ENCODE measurements around the gene NDUFS2.

NDUFS2 gene

DNA sequence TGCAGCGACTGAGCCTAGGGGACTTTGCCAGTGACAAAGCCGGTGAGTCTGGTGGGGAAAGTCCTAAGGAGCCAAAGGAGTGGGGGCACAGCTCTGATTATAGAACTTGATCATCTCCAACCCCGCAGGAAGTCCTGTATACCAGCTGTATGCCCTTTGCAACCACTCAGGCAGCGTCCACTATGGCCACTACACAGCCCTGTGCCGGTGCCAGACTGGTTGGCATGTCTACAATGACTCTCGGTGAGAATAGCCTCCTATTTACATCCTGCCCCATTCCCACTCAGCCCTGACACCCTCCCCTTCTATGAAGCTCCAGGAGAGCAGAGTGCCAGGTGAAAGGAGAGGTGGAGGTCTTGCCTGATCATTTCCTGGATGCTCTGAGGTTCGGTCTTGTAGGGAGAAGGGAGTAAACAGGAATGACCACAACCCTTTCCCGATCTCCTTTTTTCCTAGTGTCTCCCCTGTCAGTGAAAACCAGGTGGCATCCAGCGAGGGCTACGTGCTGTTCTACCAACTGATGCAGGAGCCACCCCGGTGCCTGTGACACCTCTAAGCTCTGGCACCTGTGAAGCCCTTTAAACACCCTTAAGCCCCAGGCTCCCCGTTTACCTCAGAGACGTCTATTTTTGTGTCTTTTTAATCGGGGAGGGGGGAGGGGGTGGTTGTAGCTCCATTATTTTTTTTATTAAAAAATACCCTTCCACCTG is 37.1 kb upstream of the NDUFS2 start:
- no peak for TF ChIP-seq GATA1 (IDR thresholded peaks at IDR 0.05; ENCODE audit: low read depth, low read length)
- TF ChIP-seq POLR2A (IDR thresholded peaks at IDR 0.05; ENCODE audit: low read length): no peak
- DNase-seq: peak; percentile 45 to 68

- DNase-seq: peak; percentile 100
- peak; percentile 99 for TF ChIP-seq GATA1 (IDR thresholded peaks at IDR 0.05; ENCODE audit: low read depth, low read length)
- TF ChIP-seq POLR2A (IDR thresholded peaks at IDR 0.05; ENCODE audit: low read length): peak; percentile 99
These were observed 36.2 kb upstream of the NDUFS2 start, which contains the start of gene PPOX for GRCh38 chr1:161165742-161166668. Gene PPOX, plus strand, starts transcription at chr1:161166426. Its CDS starts 422 bp downstream, at chr1:161166848.

DNA sequence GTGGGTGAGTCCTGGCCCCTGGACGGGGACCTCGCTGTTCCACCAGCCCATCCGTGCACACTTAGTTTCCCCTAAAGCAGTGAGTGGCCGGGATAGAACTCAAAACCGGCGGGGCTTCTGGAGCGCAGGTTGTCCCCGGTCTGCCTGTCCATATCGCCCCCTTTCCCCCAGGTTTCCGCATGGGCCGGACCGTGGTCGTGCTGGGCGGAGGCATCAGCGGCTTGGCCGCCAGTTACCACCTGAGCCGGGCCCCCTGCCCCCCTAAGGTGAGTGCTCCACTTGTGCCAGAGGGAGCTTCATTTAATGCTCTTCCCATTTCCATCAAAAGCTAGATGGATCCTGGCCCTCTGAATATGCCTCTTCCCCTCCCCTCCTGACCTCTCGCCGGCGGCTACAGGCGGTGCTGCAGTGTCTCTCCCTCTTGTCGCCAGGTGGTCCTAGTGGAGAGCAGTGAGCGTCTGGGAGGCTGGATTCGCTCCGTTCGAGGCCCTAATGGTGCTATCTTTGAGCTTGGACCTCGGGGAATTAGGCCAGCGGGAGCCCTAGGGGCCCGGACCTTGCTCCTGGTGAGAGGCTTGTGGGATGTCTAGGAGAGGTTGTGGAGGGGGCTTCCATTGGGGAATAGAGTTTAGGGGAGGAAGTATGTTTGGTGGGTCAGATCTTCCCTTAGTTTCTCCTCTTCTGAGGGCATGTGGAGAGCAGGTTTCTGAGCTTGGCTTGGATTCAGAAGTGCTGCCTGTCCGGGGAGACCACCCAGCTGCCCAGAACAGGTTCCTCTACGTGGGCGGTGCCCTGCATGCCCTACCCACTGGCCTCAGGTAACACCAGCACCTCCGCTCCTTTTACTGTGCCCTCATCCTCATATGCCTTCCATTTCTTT is 35.3 kb upstream of the NDUFS2 start:
- DNase-seq: peak; percentile 83 to 89
- TF ChIP-seq POLR2A (IDR thresholded peaks at IDR 0.05; ENCODE audit: low read length) (peak; percentile 96), GATA1 (IDR thresholded peaks at IDR 0.05; ENCODE audit: low read depth, low read length) (no peak)

DNA sequence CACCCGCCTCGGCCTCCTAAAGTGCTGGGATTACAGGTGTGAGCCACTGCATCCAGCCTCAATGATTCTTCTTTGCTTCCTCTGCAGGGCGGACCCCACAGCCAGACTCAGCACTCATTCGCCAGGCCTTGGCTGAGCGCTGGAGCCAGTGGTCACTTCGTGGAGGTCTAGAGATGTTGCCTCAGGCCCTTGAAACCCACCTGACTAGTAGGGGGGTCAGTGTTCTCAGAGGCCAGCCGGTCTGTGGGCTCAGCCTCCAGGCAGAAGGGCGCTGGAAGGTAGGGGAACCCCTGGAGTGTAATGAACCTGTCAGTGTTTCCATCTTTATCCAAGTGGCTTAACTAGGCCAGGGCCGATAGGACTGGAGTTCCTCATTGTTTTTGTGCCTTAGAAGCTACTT is 33.3 kb upstream of the NDUFS2 start:
- no peak for TF ChIP-seq POLR2A (IDR thresholded peaks at IDR 0.05; ENCODE audit: low read length)
- no peak for DNase-seq

DNA sequence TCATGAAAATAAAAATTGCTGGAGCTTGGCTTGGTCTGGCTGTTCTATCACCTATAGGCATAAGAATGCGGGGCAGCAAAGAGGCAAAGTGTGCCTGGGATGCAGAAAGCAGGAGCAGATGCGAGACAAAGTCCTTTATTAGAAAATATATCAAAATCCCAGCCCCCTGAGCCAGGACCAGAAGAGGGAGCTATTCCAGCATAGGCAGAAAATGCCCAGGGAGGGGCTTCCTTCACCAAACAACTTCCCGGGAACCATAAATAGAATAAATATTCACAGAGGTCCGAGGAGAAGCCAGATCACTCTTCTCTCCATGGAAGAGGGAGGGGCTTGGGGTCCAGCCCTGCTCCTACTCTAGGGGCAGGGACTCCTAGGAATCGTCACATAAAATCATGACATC is 31.0 kb upstream of the NDUFS2 start:
- DNase-seq: no peak
- no peak for TF ChIP-seq POLR2A (IDR thresholded peaks at IDR 0.05; ENCODE audit: low read length)
- TF ChIP-seq GATA1 (IDR thresholded peaks at IDR 0.05; ENCODE audit: low read depth, low read length): no peak

DNA sequence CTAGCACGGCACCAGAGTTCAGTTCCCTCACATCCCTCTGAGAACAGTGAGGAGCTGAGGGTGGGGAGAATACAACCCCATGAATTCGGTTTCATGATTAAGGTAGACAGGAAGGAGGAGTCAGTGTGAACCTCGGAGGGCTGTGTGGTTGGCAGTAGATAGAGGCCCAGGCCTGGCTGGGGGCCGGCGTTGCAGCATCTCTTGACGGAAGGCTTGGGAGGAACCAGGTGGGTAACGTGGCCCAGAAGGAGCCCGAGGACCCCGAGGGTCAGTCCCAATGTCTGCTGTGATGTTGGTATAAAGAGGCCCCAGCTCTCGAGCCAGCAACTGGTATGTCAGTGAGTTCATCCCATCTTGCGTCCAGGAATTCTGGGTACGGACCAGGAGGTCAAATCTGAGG is 30.5 kb upstream of the NDUFS2 start:
- TF ChIP-seq POLR2A (IDR thresholded peaks at IDR 0.05; ENCODE audit: low read length) (peak; percentile 6), GATA1 (IDR thresholded peaks at IDR 0.05; ENCODE audit: low read depth, low read length) (no peak)
- DNase-seq: no peak

GRCh38 chr1:161172349-161172748 is 29.8 kb upstream of the NDUFS2 start:
- DNase-seq: no peak
- TF ChIP-seq POLR2A (IDR thresholded peaks at IDR 0.05; ENCODE audit: low read length) (no peak), GATA1 (IDR thresholded peaks at IDR 0.05; ENCODE audit: low read depth, low read length) (no peak)

DNA sequence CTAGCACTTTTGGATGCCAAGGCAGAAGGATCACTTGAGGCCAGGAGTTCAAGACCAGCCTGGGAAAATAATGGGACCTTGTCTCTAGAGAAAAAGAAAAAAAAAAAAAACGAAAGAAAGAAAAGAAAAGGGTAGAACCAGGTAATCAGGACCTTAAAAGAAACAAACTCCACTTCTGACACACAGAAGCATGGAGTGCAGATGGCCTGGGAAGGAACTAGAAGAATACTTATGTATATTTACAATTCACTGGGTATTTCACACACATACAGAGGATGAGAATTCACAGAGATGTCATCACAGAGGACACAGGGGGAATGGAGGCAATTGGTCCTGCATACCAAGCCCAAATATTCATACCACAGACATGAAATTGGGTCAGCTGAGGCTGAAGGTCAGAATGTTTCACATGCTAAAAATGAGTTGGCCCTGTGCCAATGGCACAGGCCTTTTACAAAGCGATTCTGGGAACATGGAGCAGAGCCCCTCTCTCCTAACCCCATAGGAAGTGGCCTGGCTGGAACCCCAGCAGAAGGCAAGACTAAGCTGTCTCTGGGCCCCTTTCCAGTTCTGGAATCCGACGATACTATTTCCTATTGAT is 29.3 kb upstream of the NDUFS2 start:
- DNase-seq: no peak

DNA sequence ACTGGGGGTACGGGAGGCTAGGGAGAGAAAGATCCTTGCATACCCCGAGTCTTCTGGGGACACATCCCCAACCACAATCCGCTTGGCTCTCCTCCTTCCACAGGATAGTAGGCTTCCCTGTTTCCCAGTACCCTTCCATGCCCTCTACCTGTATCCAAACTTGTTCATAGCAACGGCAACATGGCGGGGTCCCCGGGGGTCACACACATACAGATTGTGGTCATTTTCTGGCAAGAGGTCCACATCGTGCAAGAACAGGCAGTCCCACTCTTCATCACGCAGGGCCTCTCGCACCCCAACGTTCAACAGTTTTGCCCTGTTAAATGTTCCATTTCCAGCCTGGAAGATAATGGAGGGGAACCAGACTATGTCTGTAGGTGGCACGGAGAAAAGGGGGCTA is 28.5 kb upstream of the NDUFS2 start:
- DNase-seq: no peak
- no peak for TF ChIP-seq POLR2A (IDR thresholded peaks at IDR 0.05; ENCODE audit: low read length)
- TF ChIP-seq GATA1 (IDR thresholded peaks at IDR 0.05; ENCODE audit: low read depth, low read length): no peak

More for the DNA sequence above, 29.3 kb upstream of the NDUFS2 start:
- TF ChIP-seq GATA1 (IDR thresholded peaks at IDR 0.05; ENCODE audit: low read depth, low read length) (no peak), POLR2A (IDR thresholded peaks at IDR 0.05; ENCODE audit: low read length) (peak; percentile 14)

DNA sequence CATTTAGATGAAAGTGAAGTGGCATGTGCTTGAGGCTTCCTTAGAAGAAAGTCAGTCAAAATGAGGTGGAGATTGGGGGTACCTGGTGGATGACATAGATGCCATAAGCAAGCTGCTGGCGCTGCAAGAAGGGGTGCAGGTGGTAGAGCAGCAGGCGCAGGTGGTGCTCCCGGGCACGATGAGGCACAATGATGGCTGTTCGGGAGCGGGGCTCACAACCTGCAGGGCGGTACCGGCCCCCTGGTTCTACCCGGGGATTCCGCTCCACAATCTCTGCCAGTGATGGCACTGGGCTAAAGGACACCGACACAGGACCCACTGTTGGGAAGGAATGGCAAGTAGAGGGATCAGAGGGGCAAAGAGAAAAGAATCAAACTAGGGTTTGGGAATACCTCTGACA is 27.3 kb upstream of the NDUFS2 start:
- TF ChIP-seq POLR2A (IDR thresholded peaks at IDR 0.05; ENCODE audit: low read length) (peak; percentile 31), GATA1 (IDR thresholded peaks at IDR 0.05; ENCODE audit: low read depth, low read length) (no peak)
- DNase-seq: no peak

DNA sequence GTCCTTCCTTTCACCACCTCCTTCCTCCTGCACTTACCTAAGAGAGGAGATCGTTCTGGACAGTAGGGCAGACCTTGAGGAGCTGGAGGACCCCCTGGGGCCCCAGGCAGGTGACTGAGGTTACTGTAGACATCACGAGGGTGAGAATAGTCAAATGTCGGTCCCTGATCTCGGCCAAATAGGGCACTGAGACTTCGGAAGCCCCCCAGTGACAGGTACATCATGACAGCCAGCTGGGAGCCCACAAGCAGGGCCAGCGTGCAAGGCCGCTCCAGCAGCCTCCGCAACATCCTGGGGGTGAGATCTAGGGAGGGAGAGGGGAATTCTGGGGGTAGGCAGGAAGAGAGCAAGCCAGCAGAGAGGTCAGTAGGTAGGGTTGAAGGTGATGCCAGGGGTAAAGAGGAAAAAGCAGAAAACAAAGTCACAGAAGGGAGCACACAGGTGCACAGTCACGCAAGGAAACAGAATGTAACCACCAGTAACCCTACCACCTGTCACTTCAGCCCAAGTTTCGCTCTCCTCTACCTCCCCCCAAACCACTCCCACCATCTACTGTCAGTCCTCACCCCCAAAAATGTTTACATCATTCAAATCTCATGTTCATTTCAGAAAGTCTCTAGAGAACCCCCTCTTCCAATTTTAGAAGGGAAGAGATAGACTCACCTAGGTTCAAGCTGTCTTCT is 26.3 kb upstream of the NDUFS2 start:
- DNase-seq: no peak
- TF ChIP-seq POLR2A (IDR thresholded peaks at IDR 0.05; ENCODE audit: low read length) (no peak), GATA1 (IDR thresholded peaks at IDR 0.05; ENCODE audit: low read depth, low read length) (no peak)

GRCh38 chr1:161176468-161177111 is 25.6 kb upstream of the NDUFS2 start:
- TF ChIP-seq GATA1 (IDR thresholded peaks at IDR 0.05; ENCODE audit: low read depth, low read length): no peak
- TF ChIP-seq POLR2A (IDR thresholded peaks at IDR 0.05; ENCODE audit: low read length): no peak
- DNase-seq: peak in 1 of 2 experiments; percentile 64

Data from erythroblast (primary cell).